ENCODE measurements around the gene FBXO2.

The FBXO2 gene

DNA sequence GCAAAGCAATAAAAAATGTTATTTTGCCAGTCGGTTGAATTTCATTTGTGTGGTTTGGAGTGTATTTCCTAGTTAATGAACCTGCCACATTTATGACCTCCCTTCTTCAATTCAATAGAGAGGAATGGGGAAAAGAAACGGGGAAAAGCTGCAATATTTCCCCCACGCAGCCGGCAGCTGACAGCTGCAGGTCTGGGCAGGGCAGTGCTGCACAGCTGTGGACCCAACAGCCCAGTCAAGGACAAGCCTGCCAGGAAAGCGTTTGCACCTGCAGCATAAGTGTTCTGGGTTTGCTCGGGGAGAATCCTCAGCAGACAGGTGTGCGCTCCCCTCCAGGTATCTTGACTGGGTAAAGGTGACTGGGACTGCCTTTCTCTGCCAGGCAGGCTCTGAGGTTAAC, 53.4 kb downstream of the FBXO2 start:
- TF ChIP-seq TAF1 (IDR thresholded peaks at IDR 0.05; ENCODE audit: borderline replicate concordance, low read depth, low read length) (no peak), POLR2A (IDR thresholded peaks at IDR 0.05; ENCODE audit: low read depth, low read length) (no peak), POLR2AphosphoS5 (IDR thresholded peaks at IDR 0.05; ENCODE audit: low read depth, low read length) (no peak)
- FAIRE-seq (no peak), DNase-seq (ENCODE audit: insufficient read length) (no peak)

DNA sequence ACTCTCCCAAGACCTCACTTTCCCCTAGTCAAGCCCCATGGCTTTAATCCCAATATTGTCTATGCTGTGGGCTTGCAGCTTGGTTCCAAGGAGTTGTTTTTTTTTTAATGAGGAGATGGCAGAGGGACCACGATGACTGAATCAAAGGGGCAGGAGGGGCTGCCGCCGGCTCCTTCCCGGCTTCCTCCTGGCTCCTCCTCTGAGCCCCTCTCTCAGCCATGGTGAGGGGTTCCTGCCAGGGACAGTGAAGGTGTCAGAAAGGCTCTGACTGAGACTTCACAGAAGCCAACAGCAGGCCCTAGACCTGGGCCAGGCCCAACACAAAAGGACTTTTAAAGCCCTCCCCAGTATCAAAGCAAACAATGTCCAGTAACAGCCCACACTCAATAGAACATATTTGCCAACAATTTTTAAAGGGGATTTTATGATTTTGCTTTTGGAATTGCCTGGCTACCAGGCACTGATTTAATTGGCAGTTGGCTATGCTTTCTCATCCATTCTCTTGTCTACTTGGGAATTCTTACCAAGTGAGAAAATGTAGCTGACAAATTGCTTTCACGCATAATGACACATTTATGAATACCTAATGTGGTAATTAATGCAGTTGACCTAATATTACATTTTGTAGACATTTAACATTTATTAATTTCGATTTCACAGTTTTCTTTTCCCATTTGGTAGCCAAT, 54.2 kb downstream of the FBXO2 start:
- FAIRE-seq = no peak
- DNase-seq (ENCODE audit: insufficient read length) = no peak
- TF ChIP-seq POLR2AphosphoS5 (IDR thresholded peaks at IDR 0.05; ENCODE audit: low read depth, low read length) = no peak
- no peak for TF ChIP-seq TAF1 (IDR thresholded peaks at IDR 0.05; ENCODE audit: borderline replicate concordance, low read depth, low read length)
- no peak for TF ChIP-seq POLR2A (IDR thresholded peaks at IDR 0.05; ENCODE audit: low read depth, low read length)

DNA sequence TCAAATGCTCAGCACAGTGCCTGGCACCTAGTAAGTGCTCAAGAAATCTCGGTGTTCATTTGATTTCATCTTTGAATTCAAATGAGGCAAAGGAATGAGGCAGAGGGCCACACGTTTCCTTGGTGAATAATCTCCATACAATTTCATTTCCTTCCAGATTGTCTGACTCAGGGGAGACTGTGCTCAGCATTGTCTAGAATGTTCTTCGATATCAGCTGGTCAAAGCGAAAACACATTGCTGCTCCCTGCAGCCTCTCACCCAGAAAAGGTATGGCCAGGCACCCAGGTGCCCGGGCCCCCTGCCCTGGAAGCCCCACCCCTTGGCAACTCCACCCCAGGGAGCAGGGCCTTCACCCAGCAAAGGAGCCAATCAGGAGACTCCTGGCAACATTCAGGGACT, 55.8 kb downstream of the FBXO2 start:
- DNase-seq (ENCODE audit: insufficient read length) (no peak), FAIRE-seq (no peak)
- TF ChIP-seq TAF1 (IDR thresholded peaks at IDR 0.05; ENCODE audit: borderline replicate concordance, low read depth, low read length) (no peak), POLR2A (IDR thresholded peaks at IDR 0.05; ENCODE audit: low read depth, low read length) (no peak), POLR2AphosphoS5 (IDR thresholded peaks at IDR 0.05; ENCODE audit: low read depth, low read length) (no peak)
